Brain microvascular endothelial cell (primary cell): ENCODE measurements around the gene ZNF597.

Experiments used
- DNase-seq: peaks from one replicate; pipeline ENCODE4 v3.0.0-alpha.2; 2020
- H3K27ac ChIP-seq: fragments of 250-450 bp; sonication (Bioruptor Pico); 2 replicates; pipeline ENCODE4 v1.5.1; 2020; ENCODE audit warnings: mild to moderate bottlenecking, moderate library complexity
- H3K27me3 ChIP-seq: fragments of 250-450 bp; sonication (Bioruptor Pico); replicated peaks from 2 replicates; pipeline ENCODE4 v1.5.1; 2020; ENCODE audit warnings: mild to moderate bottlenecking
- H3K36me3 ChIP-seq: fragments of 250-450 bp; sonication (Bioruptor Pico); replicated peaks from 2 replicates; pipeline ENCODE4 v1.5.1; 2020; ENCODE audit warnings: mild to moderate bottlenecking
- H3K4me3 ChIP-seq: 2 replicates; pipeline ENCODE4 v1.5.1; 2011; ENCODE audit warnings: low read depth, mild to moderate bottlenecking, control low read depth, low read length, moderate library complexity
- CTCF ChIP-seq: IDR thresholded peaks from 2 replicates; pipeline ENCODE4 v1.5.1; 2011; ENCODE audit warnings: low read depth, mild to moderate bottlenecking, moderate library complexity, low read length, control low read depth, inconsistent platforms; ENCODE audit errors: missing control alignments
- in situ Hi-C: cut with HindIII; loops from 2 replicates; pipeline ENCODE4 v1.10.0; 2017; ENCODE audit warnings: low sequenced_read_pairs, low pct_ligation_motif_present

ZNF597 gene

DNA sequence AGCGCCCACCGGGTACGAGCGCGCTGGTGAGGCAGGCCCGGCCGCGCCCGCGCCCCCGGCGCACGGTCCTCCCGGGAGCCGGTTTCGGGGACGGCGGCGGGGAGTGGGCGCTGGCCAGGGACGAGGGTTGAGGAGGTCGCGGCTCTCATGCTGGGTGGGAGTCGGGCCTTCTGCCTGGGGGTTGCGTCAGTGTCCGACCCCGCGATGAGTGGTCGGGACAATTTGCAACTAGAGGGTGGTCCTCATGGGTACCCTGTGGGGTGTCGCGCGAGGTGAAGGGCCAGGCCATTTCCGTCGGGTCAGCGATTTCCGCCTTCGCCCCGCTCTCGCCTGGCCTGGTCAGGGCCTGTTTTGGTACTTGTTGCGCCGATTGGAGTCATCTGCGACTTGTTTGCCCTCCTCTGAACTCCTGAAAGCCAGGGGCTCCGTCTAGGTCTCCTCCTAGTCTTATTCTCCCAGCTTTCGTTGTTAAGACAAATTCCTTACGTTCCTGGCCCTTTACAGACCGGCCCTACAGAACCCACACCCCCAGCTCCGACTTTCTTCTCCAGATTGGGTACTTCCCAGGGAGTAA, 15.1 kb upstream of the ZNF597 start:
- H3K4me3 ChIP-seq, result peak overlapping the region; percentile 94
- no peaks in the 10 kb centered on the region for H3K36me3 ChIP-seq
- H3K27me3 ChIP-seq, result no peaks in the 10 kb centered on the region
- TF ChIP-seq CTCF, result no peak
- no peak for DNase-seq
- in situ Hi-C loops, result no loop called here
- H3K27ac ChIP-seq, result peak overlapping the region; percentile 96

DNA sequence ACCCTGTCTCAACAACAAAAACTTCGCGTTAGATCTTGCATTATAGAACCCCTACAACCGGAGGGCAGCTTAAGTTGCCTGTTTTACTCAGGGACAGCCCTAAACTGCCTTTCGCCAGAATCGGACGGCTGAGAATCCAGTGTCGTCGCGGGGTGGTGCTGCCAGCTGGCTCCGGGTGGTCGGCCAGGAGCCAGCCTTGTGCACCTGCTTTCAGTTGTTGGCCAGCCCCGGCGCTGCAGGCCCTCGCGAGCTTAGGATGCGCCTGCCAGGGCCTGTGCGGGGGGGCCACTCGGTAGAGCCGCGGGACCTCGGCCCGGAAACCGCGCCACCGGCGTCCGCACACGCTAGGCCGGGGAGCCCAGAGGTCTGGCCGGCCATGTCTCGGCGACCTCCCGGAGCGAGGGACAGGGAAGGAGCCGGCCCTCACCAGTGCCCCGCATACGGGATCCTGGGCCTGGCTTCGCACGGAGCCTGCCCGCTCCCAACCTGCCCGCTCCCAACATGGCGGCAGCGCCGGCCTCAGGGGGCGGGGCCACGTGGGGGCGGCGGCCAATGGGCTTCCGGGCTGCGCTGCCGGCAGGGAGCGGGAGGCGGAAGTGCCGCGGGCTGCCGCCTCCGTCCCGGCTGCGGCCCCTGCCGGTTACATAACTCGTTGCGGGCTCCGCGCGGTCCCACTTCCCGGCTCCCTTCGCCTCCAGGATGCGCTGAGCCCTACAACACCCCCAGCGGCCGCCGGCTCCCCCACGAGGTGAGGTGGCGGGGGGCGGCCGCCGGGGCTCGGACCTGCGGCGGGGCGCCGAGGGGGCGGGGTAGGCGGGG, 14.3 kb upstream of the ZNF597 start:
- TF ChIP-seq CTCF, result peak; percentile 49
- H3K36me3 ChIP-seq, result no peaks in the 10 kb centered on the region
- H3K27me3 ChIP-seq, result no peaks in the 10 kb centered on the region
- peak overlapping the region; percentile 96 for H3K27ac ChIP-seq
- in situ Hi-C loops, result no loop called here
- peak overlapping the region; percentile 94 for H3K4me3 ChIP-seq
- peak; percentile 60 for DNase-seq

- Histone ChIP-seq H3K27ac (no peak overlapping the region), H3K4me3 (no peak overlapping the region), H3K27me3 (no peaks in the 10 kb centered on the region), H3K36me3 (no peaks in the 10 kb centered on the region)
- in situ Hi-C loops, result no loop called here
- TF ChIP-seq CTCF, result no peak
- no peak for DNase-seq
Observed at GRCh38 chr16:3454631-3455147, 11.4 kb upstream of the ZNF597 start.

GRCh38 chr16:3454093-3454492, 10.8 kb upstream of the ZNF597 start:
- Histone ChIP-seq H3K4me3 (no peak overlapping the region), H3K27ac (no peak overlapping the region), H3K27me3 (no peaks in the 10 kb centered on the region), H3K36me3 (no peaks in the 10 kb centered on the region)
- in situ Hi-C loops, result no loop called here
- TF ChIP-seq CTCF, result no peak
- DNase-seq, result no peak

DNA sequence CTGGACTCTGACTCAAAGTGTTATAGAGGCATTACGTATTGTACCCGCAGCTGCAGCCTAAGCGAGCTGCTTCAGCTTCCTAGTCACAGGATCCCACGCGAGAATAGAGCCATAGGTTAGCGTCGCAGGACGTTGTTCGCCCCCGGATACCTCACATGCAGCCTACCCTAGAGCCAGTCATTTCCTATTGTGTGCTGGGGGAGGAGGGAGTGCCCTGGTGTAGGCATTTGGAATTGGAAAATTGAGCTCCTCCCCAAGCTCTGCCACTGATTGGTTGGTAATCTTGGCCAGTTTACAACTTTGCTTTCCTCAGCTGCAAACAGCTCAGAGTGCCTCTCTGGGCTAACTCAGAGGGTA, 706 bp upstream of the ZNF597 start:
- H3K27me3 ChIP-seq, result no peaks in the 10 kb centered on the region
- no peaks in the 10 kb centered on the region for H3K36me3 ChIP-seq
- peak overlapping the region; percentile 95 for H3K27ac ChIP-seq
- TF ChIP-seq CTCF, result peak; percentile 9
- in situ Hi-C loops, result no loop called here
- DNase-seq, result peak; percentile 75
- peak overlapping the region; percentile 75 for H3K4me3 ChIP-seq

DNA sequence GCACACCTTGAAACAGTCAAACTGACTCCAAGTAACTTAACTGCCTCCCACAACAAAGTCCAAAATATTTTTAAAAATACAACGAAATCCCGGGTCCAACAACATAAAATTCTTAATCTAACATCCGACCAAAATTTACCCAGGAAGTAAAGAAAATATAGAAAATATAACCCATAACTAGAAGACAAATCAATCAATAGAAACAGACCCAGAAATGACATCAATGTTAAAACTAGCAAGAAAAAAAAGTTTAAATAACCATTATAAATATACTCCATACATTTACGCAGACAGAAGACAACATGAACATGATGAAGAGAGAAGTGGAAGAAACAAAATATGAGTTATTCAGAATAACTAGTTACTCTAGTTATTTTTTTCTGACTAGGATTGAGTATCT, 3.7 kb downstream of the ZNF597 start:
- Histone ChIP-seq H3K4me3 (no peak overlapping the region), H3K27ac (no peak overlapping the region), H3K27me3 (no peaks in the 10 kb centered on the region), H3K36me3 (no peaks in the 10 kb centered on the region)
- no peak for TF ChIP-seq CTCF
- in situ Hi-C loops, result no loop called here
- no peak for DNase-seq
